Adipose tissue (tissue), 3 donors: ENCODE data around the gene ACTG1. TPM values are rescaled to one million over a fixed set of nuclear protein-coding genes. Genes with fewer than 3 reads are reported as not detected.

Experiments
- H3K27ac ChIP-seq: one replicate; pipeline ENCODE4 v1.5.1; 2013; ENCODE audit warnings: low read depth, low read length
- WGBS, 3 donors: extraction: QIAGEN DNeasy Blood & Tissue Kit; methylation state at CpG; one replicate each; pipeline ENCODE4 v1.1.7; 2013; 5-methylcytosine and 5-hydroxymethylcytosine counted together
- polyA plus RNA-seq, 3 donors: library from polyadenylated mRNA; stranded (reverse); fragments of 200-250 nt; gene quantifications; one replicate each; pipeline ENCODE4 v1.2.3, GENCODE V29; 2013
- donor health status: healthy with polysubstance abuse.
- donor health status: Bipolar disorder and iron deficiency.
- donor health status: healthy.

The ACTG1 gene
- polyA plus RNA-seq, 3 donors = 1,930 to 3,527 (median 2,831) TPM

DNA sequence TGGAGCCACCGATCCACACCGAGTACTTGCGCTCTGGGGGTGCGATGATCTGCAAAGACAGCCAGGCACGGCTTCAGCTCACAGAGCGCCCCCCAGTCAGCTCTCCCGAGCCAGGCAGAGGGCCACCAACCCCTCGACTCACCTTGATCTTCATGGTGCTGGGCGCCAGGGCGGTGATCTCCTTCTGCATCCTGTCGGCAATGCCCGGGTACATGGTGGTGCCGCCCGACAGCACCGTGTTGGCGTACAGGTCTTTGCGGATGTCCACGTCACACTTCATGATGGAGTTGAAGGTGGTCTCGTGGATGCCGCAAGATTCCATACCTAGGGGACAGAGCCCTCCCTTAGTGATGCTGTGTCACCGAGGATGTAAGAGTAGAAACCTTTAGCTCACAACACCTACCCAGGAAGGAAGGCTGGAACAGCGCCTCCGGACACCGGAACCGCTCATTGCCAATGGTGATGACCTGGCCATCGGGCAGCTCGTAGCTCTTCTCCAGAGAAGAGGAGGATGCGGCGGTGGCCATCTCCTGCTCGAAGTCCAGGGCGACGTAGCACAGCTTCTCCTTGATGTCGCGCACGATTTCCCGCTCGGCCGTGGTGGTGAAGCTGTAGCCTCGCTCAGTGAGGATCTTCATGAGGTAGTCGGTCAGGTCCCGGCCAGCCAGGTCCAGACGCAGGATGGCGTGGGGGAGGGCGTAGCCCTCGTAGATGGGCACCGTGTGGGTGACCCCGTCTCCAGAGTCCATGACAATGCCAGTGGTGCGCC, 1.6 kb downstream of the ACTG1 start:
- no peak overlapping the region for H3K27ac ChIP-seq
- WGBS, 3 donors = 2 to 3% (median 2%) methylated on average over 46 to 48 of the region's 48 CpGs

DNA sequence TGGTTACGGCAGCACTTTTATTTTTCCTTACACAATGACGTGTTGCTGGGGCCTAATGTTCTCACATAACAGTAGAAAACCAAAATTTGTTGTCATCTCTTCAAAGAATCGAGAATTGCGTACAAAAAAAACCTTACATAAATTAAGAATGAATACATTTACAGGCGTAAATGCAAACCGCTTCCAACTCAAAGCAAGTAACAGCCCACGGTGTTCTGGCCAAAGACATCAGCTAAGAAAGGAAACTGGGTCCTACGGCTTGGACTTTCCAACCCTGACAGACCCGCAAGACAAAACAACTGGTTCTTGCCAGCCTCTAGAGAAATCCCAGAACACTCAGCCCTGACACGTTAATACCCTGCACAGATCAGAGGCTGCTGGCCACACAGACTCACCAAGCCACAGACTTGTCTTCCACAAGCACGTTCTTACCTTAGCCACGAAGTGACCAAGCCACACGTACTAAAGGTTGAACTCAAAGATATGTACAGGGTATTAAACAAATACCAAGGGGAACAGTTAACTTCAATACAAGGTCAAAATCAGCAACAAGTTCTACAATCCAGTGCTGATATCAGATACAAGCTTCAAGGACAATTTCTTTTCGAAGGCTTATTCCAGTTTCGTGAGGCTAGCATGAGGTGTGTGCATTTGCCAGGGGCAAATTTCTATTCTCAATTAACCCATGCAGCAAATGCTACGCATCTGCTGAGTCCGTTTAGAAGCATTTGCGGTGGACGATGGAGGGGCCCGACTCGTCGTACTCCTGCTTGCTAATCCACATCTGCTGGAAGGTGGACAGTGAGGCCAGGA, 2.4 kb downstream of the ACTG1 start:
- WGBS, 3 donors = 5 to 8% (median 7%) methylated on average over 22 of the region's 22 CpGs
- H3K27ac ChIP-seq = no peak overlapping the region

DNA sequence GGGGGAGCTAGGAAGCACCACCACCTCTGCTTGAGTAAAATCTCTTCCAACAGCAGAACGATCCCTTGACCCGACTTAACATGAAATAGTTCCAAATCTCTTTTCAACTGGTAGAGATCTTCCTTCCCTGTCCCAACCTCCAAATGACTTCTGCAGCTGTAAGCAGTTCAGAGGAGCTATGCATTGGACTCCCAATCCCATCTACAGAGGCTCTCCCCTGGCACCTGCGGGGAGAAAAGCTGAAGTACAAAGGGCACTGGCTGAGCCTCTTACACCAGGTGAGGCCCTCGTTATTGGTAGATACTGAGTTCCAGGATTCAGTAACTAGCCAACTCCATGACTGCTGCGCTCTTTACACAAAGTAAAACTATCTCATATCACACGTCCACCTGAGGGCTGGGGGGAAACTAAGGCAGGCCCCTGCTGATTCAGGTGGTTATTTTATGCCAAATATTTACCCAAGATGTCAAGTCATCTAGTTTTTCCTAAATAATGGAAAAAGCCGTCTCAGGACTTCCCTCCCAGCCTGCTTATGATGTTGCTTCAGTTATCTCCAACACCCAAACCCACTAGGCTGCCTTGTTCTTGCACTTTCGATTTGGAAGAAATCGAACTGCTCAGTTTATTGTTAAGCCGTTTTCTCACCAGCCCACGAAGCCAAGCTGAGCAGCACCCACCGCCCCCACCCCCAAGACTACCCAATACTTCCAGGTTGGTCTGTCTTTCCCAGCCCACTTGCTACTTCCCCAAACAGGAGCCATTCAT, 3.2 kb downstream of the ACTG1 start:
- 16 to 22% (median 20%) methylated on average over 12 of the region's 12 CpGs for WGBS, 3 donors
- H3K27ac ChIP-seq = no peak overlapping the region

DNA sequence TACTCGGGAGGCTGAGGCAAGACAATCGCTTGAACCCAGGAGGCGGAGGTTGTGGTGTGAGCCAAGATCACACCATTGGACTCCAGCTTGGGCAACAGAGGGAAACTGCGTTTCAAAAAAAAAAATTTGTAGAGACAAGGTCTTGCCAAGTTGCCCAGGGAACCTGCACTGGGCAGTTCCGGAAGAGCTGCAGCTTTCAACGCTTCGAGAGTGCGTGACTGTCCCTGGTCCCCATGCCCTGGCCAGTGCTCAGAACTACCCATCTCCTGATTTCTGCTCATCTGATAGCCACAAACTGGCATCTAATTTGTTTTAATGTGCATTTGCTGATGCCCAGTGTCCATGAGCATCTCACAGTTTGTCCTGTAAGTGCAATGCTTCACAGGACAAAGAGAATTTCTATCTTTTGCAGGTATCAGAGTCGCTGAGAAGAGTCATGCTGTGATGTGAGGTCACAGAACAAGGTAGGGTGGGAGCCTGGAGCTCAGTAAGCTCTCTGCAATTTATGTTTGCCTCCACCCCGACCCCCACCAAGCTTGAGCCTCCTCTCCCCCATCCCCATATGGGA, 3.9 kb downstream of the ACTG1 start:
- no peak overlapping the region for H3K27ac ChIP-seq
- 63% methylated on average over 10 of the region's 10 CpGs for WGBS, 3 donors

DNA sequence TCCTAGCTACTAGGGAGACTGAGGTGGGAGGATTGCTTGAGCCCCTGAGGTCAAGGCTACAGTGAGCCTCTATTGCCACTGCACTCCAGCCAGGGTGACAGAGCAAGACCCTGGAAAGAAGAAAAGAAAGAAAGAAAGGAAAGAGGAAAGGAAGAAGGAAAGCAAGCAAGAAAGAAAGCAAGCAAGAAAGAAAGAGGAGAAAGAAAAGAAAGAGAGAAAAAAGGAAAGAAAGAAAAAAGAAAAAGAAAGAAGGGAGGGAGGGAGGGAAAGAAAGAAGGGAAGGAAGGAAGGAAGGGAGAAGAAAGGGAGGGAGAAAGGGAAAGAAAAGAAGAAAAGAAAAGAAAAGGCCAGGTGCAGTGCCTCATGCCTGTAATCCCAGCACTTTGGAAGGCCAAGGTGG, 9.0 kb downstream of the ACTG1 start:
- H3K27ac ChIP-seq = no peak overlapping the region

DNA sequence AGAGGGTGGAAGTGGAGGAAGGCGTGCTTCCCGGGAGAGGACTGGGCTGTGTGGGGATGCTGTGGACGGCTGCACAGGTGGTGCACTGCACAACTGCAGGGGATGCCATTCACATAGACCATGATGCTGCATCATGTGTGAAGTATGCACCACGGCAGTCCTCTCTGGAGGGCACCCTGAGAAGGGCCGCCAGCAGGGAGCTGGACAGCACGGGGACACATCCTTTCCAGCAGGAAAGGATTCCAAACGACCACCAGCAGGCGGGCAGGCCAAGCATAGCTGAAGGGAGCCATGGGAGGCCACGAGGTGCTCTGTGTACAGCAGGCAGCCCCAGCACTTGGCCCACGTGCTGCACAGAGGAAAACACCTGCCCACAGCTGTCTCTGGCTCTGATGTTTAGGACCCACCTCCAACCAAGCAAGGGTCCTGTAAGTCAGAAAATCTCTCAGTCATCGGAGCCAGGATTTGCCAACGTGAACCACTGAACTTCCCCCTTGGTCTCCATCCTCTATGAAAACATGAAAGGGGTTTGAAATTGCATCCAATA, 10.1 kb downstream of the ACTG1 start:
- 62 to 74% (median 68%) methylated on average over 12 of the region's 12 CpGs for WGBS, 3 donors
- H3K27ac ChIP-seq = no peak overlapping the region

DNA sequence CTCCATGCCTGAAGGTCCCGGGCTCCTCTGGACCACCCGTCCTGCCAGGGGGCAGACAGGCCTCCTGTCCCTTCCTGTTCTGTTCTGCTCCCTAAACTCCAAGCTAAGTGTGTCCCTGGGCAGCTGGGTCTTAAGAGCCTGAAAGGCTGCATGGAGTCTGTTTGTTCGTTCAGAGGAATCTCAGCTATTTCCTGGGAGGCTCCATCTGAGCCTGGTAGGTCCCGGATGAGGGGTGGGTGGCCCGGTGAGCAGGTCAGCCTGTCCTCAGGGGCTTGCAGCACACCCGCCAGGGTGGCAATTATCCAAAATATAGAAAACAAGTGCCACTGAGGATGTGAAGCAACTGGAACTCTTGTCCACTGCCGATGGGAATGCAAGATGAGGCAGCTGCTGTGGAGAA, 12.6 kb downstream of the ACTG1 start:
- no peak overlapping the region for H3K27ac ChIP-seq

DNA sequence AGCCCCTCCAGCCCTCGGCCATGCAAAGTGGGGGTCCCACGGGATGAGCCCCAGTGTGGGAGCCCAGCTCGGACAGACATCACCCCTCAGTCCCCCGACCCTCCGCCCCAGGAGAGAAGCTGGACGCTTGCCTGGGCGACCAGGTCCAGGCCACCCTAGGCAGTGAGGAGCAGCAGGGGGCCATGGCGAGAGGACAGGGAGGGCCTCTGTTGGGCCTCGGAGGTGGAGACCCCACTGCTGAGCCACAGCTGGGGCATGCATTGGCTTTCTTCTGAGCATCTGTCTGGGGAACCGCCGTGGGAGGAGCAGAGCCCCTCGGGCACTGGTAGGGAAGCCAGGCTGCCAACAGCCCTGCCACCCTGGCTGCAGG, 13.0 kb downstream of the ACTG1 start:
- 60 to 85% (median 72%) methylated on average over 12 of the region's 12 CpGs for WGBS, 3 donors
- no peak overlapping the region for H3K27ac ChIP-seq

More for the DNA sequence above, 12.6 kb downstream of the ACTG1 start:
- 55 to 70% (median 66%) methylated on average over 7 of the region's 7 CpGs for WGBS, 3 donors

DNA sequence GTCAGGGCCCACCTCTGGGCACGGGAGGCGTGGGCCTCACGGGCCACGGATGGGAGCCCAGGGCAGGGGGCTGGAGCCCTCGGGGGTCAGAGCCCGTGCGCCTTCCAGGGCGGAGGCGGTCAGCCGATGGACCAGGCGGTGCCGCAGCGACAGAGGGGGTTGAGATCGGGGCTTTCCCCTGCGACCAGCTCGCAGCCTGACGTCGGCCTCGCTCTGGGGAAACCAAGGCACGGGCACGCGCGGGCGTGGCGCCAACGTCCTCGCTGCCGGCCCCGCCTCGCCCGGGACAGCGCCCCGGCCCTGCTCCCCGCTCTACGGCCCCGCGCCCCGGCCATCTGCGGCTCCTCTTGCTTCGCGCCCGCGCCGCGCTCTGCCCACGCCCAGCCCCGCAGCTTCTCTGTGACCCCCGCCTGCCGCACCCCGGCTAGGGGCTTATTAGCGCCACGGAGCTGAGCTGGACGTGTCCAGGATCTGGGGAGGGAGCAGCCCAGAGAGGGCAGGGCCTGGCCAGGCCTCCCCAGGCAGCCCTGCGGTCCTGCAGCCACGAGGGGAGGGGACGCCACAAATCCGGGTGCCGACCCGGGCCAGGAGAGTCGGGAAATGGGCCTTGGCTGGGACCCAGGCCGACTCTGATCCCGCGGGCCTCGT, 13.5 kb downstream of the ACTG1 start:
- 63 to 68% (median 63%) methylated on average over 51 to 64 of the region's 64 CpGs for WGBS, 3 donors
- H3K27ac ChIP-seq = no peak overlapping the region

DNA sequence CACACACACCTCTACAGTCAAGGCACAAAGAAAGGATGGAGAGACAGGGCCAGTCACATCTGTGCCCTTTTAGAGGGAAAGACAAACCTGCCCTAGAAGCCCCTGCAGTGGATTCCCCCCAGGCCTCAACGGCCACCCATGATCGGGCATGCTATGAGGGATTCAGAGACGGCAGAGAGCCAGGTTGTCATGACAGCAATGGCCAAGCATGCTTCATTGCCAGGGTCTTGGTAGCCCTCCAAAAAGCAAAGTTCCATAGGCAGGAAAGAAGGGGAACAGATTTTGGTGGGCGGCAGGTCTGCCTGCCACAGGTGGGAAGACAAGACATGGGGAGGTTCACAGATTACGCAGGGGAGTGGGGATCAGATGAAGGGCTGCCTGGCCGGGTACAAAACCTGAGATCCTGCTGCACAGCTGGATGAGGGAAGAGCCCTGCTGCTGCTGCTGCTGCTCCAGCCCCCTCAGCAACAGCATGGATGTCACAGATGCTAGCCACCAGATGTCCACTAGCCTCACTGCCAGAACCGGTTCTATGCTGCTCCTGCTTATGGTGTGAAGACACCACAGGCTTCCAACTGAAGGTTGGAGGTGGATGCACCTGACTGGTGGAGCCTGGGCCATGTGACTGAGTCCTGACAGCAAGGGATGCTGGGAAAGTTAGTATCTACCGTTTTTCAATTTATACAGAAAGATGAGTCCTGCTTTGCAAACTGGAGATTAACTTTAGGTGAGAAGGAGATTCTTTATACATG, 17.8 kb downstream of the ACTG1 start:
- 49 to 52% (median 49%) methylated on average over 8 of the region's 8 CpGs for WGBS, 3 donors
- H3K27ac ChIP-seq = no peak overlapping the region

DNA sequence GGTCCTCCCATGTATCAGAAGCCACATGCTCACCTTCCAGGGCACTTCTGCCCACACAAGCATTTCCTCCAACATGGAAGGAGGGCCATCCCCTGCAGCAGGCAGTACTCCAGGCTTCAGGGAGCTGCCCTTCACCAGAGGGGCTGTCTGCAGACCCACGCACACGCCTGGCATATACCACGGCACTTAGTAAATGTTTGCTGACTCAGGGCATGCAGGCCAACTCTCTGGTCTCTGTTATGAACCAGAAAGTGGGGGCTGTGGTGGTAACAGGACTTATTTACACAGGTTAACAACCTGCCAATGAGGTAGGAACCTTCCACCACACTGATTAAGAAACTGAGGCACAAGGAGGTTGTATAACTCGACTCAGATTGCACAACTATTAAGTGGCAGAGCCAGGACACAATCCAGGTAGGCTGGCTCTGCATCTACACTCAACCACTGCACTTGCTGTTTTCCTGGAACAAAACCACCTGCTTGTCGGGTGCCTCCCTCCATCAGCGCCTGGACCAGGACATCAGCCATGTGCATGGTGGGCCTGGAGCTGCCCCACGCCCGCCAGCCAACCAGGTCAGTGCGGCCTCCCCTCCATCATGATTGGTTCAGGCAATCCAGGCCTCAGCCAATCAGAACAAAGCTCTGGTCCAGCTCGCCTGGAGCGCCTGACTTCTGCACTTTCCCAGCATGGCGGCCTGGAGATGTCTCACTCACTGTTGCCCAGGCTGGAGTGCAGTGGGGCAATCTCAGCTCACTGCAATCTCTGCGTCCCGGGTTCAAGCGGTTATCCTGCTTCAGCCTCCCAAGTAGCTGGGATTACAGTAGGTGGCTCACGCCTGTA, 19.2 kb downstream of the ACTG1 start:
- WGBS, 3 donors = 87 to 88% (median 88%) methylated on average over 16 of the region's 16 CpGs
- H3K27ac ChIP-seq = no peak overlapping the region

DNA sequence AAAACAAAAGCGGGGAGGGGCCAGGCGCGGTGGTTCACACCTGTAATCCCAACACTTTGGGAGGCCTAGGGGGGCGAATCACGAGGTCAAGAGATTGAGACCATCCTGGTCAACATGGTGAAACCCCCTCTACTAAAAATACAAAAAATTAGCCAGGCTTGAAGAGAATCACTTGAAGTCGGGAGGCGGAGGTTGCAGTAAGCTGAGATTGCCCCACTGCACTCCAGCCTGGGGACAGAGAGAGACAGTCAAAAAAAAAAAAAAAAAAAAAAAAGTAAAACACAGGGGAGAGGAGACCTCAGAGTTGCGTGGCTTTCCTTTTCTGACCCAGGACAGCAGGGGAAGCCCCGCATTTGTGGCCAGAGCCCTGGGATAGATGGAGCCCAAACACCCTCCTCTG, 19.9 kb downstream of the ACTG1 start:
- no peak overlapping the region for H3K27ac ChIP-seq
- 83 to 91% (median 85%) methylated on average over 9 of the region's 9 CpGs for WGBS, 3 donors

DNA sequence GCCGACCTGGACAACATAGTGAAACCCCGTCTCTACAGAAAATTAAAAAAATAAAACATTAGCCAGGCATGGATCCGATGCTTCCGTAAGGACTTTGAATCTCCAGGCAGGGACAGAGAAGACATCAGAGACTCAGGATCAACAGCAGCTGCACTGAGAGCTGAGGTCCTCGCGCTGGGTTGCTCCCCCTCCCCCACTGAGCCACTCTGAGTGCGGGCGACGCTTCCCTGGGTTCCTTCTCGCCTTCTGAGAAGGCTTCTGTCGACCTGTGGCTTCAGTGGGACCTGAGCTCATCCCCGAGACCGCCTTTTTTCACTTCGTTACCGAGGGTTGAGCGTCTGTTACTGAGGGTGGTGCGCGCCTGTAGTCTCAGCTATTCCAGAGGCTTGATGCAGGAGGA, 20.4 kb downstream of the ACTG1 start:
- 62 to 74% (median 74%) methylated on average over 18 of the region's 18 CpGs for WGBS, 3 donors
- no peak overlapping the region for H3K27ac ChIP-seq

DNA sequence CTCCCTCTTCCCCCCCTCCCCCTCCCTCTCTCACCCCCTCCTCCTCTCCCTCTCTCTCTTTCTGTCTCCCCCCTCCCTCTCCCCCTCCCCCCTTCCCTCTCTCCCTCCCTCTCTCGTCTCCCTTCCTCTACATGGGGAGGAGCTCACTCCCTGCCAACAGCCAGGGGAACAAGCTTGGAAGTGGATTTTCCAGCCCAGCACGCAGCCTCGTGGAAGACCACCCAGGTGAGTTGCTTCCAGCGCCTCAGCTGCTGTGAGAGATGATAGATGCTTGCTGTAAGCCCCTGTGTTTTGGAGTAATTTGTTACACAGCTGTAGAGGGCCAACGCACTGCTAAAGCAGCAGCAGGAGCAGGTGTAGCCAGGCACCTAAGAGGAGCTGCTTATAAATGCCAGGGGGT, 20.8 kb downstream of the ACTG1 start:
- no peak overlapping the region for H3K27ac ChIP-seq
- WGBS, 3 donors = 24 to 38% (median 25%) methylated on average over 5 of the region's 5 CpGs

DNA sequence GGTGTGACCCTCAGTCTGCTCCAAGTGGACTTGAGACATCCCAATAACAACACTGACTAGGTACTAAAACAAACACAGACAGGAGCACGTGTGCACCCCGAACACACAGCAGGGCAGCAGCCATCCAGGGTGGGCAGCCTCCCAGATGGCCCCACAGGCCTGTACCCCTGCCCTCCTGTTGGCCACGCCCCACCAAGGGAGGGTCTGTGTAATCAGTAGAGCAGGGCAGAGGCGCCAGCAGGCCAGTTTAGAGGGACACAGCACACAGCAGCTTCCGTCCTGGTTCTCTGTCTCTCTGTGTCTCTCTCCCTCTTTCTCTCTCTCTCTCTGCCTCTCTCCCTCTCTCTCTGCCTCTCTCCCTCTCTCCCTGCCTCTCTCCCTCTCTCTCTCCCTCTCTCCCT, 21.4 kb downstream of the ACTG1 start:
- 53 to 62% (median 53%) methylated on average over 4 to 5 of the region's 5 CpGs for WGBS, 3 donors

More for the DNA sequence above, 21.4 kb downstream of the ACTG1 start:
- H3K27ac ChIP-seq = no peak overlapping the region
